ENCODE data around the gene C6orf136.

C6orf136 gene

DNA sequence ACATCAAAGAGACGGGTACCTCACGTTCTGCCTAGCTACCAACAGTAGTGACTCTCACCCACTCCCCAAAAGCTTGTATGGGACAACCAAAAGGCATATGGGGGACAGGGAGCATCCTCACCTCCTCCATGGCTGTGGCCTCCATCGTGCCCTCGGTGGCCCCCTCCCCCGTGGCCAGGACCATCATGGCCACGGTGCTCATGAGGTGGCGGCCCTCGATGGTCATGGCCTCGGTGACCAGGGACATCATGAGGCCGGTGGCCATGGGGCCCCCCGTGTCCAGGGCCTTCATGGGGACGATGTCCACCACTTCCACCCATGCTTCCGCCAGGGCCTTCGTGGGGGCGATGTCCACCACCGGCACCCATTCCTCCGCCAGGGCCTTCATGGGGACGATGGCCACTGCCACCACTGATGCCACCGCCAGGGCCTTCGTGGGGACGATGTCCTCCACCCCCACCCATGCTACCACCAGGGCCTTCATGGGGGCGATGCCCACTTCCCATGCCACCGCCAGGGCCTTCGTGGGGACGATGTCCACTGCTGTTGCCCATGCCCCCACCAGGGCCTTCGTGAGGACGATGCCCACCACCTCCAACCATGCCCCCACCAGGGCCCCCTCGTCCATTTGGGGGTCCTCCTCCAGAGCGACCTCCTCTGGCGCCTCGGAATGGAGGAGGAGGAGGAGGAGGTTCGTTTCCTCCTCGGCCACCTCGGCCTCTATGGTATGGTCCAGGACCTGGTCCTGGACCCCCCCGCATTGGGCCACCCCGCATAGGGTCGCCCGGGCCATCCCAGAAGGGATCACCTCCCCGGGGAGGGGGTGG, 44.9 kb upstream of the C6orf136 start:
- TF ChIP-seq, protein P1, sequence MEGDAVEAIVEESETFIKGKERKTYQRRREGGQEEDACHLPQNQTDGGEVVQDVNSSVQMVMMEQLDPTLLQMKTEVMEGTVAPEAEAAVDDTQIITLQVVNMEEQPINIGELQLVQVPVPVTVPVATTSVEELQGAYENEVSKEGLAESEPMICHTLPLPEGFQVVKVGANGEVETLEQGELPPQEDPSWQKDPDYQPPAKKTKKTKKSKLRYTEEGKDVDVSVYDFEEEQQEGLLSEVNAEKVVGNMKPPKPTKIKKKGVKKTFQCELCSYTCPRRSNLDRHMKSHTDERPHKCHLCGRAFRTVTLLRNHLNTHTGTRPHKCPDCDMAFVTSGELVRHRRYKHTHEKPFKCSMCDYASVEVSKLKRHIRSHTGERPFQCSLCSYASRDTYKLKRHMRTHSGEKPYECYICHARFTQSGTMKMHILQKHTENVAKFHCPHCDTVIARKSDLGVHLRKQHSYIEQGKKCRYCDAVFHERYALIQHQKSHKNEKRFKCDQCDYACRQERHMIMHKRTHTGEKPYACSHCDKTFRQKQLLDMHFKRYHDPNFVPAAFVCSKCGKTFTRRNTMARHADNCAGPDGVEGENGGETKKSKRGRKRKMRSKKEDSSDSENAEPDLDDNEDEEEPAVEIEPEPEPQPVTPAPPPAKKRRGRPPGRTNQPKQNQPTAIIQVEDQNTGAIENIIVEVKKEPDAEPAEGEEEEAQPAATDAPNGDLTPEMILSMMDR (IDR thresholded peaks at IDR 0.05; ENCODE audit: low read depth, low read length) = no peak
- no peak overlapping the region for H3K4me3 ChIP-seq (ENCODE audit: low read depth, low read length)

DNA sequence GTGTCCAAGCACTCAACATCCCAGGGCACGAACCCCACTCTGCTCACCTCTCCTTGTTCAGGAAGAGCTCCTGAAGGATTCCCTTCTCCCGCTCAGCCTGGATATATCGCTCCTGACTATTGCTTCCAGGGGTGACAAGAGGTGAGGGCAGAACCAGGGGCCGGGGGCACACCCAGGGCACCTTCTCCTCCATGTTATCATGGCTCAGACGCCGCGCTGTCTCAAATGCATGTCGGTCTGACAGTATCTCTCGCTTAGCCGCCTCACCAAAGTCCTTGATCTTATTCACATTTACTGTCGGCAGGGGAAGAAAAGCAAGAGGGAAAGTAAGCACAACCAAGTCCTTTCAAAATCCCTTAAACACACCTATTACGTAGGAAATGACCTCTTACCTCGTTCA, 43.0 kb upstream of the C6orf136 start:
- H3K4me3 ChIP-seq (ENCODE audit: low read depth, low read length) = no peak overlapping the region
- TF ChIP-seq, protein P1 (IDR thresholded peaks at IDR 0.05; ENCODE audit: low read depth, low read length) = no peak

DNA sequence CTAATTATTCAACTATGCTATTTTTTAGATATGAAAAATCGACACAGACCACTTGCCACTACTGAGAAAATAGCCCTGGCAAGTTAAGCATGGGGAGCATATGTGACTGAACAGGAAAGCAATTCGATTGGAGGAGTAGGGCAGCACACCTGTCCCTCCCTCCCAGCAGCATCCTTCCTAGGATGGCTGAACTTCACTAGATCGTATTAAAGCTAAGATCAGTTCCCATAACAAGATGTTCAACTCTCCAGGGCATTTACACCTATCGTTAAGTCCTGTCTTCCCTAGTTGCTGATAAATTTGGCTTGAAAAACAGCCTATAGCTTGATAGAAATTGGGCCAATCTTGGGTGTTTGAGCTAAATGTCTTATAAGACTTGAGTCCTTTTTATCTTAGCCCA, 36.9 kb upstream of the C6orf136 start:
- no peak overlapping the region for H3K4me3 ChIP-seq (ENCODE audit: low read depth, low read length)
- TF ChIP-seq, protein P1 (IDR thresholded peaks at IDR 0.05; ENCODE audit: low read depth, low read length) = no peak

DNA sequence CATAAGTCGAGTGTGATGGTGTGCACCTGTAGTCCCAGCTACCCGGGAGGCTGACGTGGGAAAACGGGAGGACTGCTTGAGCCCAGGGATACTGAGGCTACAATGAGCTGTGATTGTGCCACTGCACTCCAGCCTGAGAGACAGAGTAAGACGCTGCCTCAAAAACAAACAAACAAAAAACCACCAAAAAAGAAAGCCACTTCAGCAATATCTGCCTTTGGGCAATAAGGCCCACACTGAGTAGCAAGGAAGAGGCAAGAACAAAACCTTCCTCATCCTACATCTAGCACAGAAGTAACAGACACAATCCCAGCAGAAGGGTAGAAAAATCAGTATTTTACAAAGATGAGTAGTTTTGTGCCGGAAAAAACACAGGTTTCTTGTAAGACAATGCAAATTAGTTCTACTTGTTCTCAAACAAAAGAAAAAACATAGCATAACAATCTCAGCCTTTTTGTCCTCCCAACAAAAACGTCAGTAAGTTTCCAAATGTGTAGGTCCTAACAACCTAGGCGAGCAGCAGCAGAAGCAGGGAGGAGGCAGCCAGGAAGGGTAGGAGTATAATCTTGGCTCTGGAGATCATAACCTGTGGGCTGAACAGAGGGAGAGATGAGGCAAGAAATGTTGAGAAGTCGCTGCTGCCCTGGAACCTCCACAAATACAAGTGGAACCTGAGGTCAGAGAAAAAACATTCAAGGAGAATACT, 35.6 kb upstream of the C6orf136 start:
- H3K4me3 ChIP-seq (ENCODE audit: low read depth, low read length) = no peak overlapping the region
- TF ChIP-seq, protein P1 (IDR thresholded peaks at IDR 0.05; ENCODE audit: low read depth, low read length) = no peak

DNA sequence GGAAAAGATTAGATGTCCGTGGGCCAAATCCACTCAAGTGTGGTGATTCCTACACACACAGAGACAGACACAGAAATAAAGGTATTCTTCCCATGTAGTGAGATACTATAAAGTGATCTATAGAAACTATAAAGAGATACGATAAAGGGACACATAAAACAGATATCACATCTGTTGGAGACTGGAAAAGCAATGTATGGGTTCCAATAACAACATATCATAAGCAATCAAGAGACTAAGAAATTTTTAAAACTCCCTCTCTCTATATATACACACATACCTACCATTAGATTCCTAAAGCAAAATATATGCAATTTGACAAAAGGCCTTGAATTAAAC, 35.1 kb upstream of the C6orf136 start:
- H3K4me3 ChIP-seq (ENCODE audit: low read depth, low read length) = no peak overlapping the region
- TF ChIP-seq, protein P1 (IDR thresholded peaks at IDR 0.05; ENCODE audit: low read depth, low read length) = no peak

DNA sequence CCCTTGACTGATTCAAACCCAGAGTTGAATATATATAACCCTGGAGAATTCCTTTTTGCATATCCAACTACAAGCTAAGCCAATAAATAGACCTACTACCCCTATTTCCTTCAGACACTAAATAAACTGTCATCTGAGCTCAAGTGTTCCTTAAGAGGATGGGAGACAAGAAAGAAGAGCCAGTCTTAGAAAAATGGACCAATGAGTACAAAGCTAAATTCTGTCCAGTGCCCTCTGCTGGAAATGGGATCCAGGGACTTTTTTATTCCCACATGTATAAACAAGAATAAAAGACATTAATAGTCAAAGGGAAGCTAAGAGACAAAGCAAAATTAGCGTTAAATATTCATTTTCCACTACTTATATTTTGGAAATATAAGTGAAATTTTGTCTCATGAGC, 34.7 kb upstream of the C6orf136 start:
- TF ChIP-seq, protein P1 (IDR thresholded peaks at IDR 0.05; ENCODE audit: low read depth, low read length) = 0 out of 2 replicates have a peak, but pooled peaks have one; percentile 9
- no peak overlapping the region for H3K4me3 ChIP-seq (ENCODE audit: low read depth, low read length)

DNA sequence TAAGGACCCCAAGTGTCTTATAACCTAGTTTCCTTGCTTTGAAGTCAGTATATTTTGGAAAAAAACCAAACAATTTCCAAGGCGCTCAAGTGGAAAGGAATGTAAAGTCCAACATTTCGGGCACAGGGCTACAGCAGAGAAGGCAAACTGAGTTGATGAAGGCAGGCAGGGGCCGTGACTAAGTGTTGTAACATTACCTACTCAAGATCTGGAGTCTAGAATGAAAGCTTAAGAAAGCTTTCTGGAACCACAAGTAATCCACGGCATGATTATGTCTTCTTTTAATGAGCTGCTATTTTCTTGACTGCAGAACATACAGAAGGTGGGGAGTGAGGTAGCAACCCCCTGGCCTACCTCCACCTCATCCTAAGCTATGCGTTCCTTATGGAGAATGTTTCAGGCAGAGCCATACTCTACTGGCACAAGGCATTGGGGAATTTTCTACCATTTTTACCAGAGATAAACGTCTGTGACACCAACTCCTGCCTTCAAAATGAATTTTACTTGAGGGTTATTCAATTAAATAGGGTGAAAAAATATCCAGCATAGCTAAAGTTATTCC, 34.2 kb upstream of the C6orf136 start:
- TF ChIP-seq, protein P1 (IDR thresholded peaks at IDR 0.05; ENCODE audit: low read depth, low read length) = no peak
- no peak overlapping the region for H3K4me3 ChIP-seq (ENCODE audit: low read depth, low read length)

All from WI38 (cell line).